Endothelial cell of umbilical vein (primary cell): ENCODE results near the gene WNT6. TPM values are rescaled to one million over a fixed set of nuclear protein-coding genes. Genes with fewer than 3 reads are reported as not detected.

ENCODE experiments used
- BruUV-seq: library from RNA; stranded (reverse); fragments of 400-500 nt; replicated peaks from 2 replicates; lab custom pipeline; 2021; lab: Mats Ljungman, UMichigan
- CTCF ChIA-PET: fragments of 300-600, 350-600 bp; sonication (Branson Sonifier 250); formaldehyde crosslinking; loops from one replicate; lab custom pipeline; 2021; ENCODE audit warnings: antibody characterized with exemption, inconsistent platforms; lab: Charles Lee
- POLR2A ChIA-PET: fragments of 300-600, 350-600 bp; sonication (Branson Sonifier 250); formaldehyde crosslinking; loops from one replicate; lab custom pipeline; 2021; ENCODE audit warnings: antibody characterized with exemption, inconsistent platforms; lab: Charles Lee
- DNase-seq: peaks from one replicate; pipeline ENCODE4 v3.0.0-alpha.2; 2011; ENCODE audit warnings: low read depth, low spot score
- FAIRE-seq: peaks from 2 replicates; lab custom pipeline; 2011; peaks lifted over from hg19 to GRCh38; lab: Jason Lieb, UNC
- H2AFZ ChIP-seq: 2 replicates; pipeline ENCODE4 v1.6.0; 2012; ENCODE audit warnings: low read depth, low read length, control low read depth, inconsistent platforms
- H3K27ac ChIP-seq: 2 replicates; pipeline ENCODE4 v1.5.1; 2011; ENCODE audit warnings: low read depth, mild to moderate bottlenecking, control low read depth, low read length, moderate library complexity; ENCODE audit not compliant: insufficient read depth
- H3K27me3 ChIP-seq, 2 experiments: 2 replicates each; pipeline versions ENCODE4 v1.6.0 to v1.6.1; 2011; ENCODE audit warnings: low read length in 2 of 2, mixed read lengths in 1 of 2; ENCODE audit not compliant: control insufficient read depth in 2 of 2, insufficient read depth in 2 of 2
- H3K36me3 ChIP-seq, 2 experiments: 2 replicates in 1 of 2; 3 replicates in 1 of 2; pipeline ENCODE4 v1.5.1; 2011; ENCODE audit warnings: low read length in 2 of 2, mild to moderate bottlenecking in 1 of 2, moderate library complexity in 1 of 2; ENCODE audit not compliant: control insufficient read depth in 2 of 2, insufficient read depth in 2 of 2; ENCODE audit errors: extremely low read depth in 1 of 2
- H3K4me1 ChIP-seq: 3 replicates; pipeline ENCODE4 v1.5.1; 2011; ENCODE audit warnings: mild to moderate bottlenecking, low read length; ENCODE audit not compliant: control insufficient read depth, insufficient read depth; ENCODE audit errors: extremely low read depth
- H3K4me2 ChIP-seq: 2 replicates; pipeline ENCODE4 v1.6.1; 2011; ENCODE audit warnings: low read length, control low read depth, mixed read lengths; ENCODE audit not compliant: insufficient read depth
- H3K4me3 ChIP-seq, 3 experiments: fragments of 200-600 bp in 1 of 3; sonication (generic), shearing (Covaris generic) in 1 of 3; replicated peaks in 1 of 3; 2 replicates each; pipeline ENCODE4 v1.5.1; 2011 to 2016; ENCODE audit warnings: control low read depth in 3 of 3, low read length in 3 of 3, mild to moderate bottlenecking in 2 of 3, inconsistent platforms in 1 of 3, low read depth in 1 of 3, moderate library complexity in 1 of 3; ENCODE audit not compliant: insufficient read depth in 1 of 3
- H3K79me2 ChIP-seq: 2 replicates; pipeline ENCODE4 v1.6.0; 2012; ENCODE audit warnings: low read length, inconsistent platforms; ENCODE audit not compliant: control insufficient read depth, insufficient read depth
- H3K9ac ChIP-seq: replicated peaks from 2 replicates; pipeline ENCODE3; 2011; ENCODE audit warnings: low read length, control low read depth; ENCODE audit not compliant: insufficient read depth; ENCODE audit errors: extremely low read depth
- H3K9me1 ChIP-seq: replicated peaks from 3 replicates; pipeline ENCODE4 v1.6.0; 2011; ENCODE audit warnings: mild to moderate bottlenecking, low read length; ENCODE audit not compliant: control insufficient read depth, insufficient read depth; ENCODE audit errors: extremely low read depth
- H3K9me3 ChIP-seq: replicated peaks from 2 replicates; pipeline ENCODE4 v1.5.1; 2012; ENCODE audit warnings: low read length, inconsistent platforms; ENCODE audit not compliant: control insufficient read depth, insufficient read depth
- H4K20me1 ChIP-seq: replicated peaks from 2 replicates; pipeline ENCODE3; 2011; ENCODE audit warnings: mild to moderate bottlenecking, low read length; ENCODE audit not compliant: control insufficient read depth, insufficient read depth; ENCODE audit errors: extremely low read depth
- EZH2 ChIP-seq: IDR thresholded peaks from 2 replicates; pipeline ENCODE4 v1.6.1; 2012; ENCODE audit warnings: borderline replicate concordance, low read depth, mild to moderate bottlenecking, moderate library complexity, low read length, inconsistent platforms; ENCODE audit not compliant: severe bottlenecking
- FOS ChIP-seq: IDR thresholded peaks from 2 replicates; pipeline ENCODE4 v1.6.1; 2011; ENCODE audit warnings: mild to moderate bottlenecking, low read length, moderate library complexity, borderline replicate concordance; ENCODE audit not compliant: insufficient read depth
- GATA2 ChIP-seq: IDR thresholded peaks from 2 replicates; pipeline ENCODE4 v1.7.0; 2011; ENCODE audit warnings: low read depth, mild to moderate bottlenecking, moderate library complexity, mixed read lengths, low read length; ENCODE audit not compliant: insufficient read length, insufficient read depth
- JUN ChIP-seq: IDR thresholded peaks from 2 replicates; pipeline ENCODE4 v1.6.1; 2011; ENCODE audit warnings: borderline replicate concordance, low read depth; ENCODE audit not compliant: insufficient read length, insufficient read depth
- MYC ChIP-seq: IDR thresholded peaks from one replicate; pipeline ENCODE4 v1.6.1; 2011; ENCODE audit warnings: mild to moderate bottlenecking, low read depth, low read length
- POLR2A ChIP-seq: IDR thresholded peaks from 2 replicates; pipeline ENCODE4 v1.6.1; 2012; ENCODE audit warnings: low read depth, mild to moderate bottlenecking, control low read depth, low read length
- POLR2AphosphoS5 ChIP-seq: IDR thresholded peaks from 2 replicates; pipeline ENCODE4 v1.6.1; 2012; ENCODE audit warnings: low read depth, mild to moderate bottlenecking, control low read depth, low read length, moderate library complexity; ENCODE audit not compliant: insufficient read depth
- dilution Hi-C: fragments of 300-500 bp; cut with MboI; formaldehyde crosslinking; loops from one replicate; pipeline ENCODE4 v1.15.0; 2019; ENCODE audit warnings: low sequenced_read_pairs; ENCODE audit not compliant: extremely low pct_ligation_motif_present
- intact Hi-C: fragments of 100-400 bp; cut with micrococcal nuclease; formaldehyde crosslinking; loops from one replicate; pipeline ENCODE4 v1.10.0; 2022
- polyA plus RNA-seq, 4 experiments: library from polyadenylated mRNA; depleted of rRNA in 3 of 4; stranded (reverse) in 3 of 4; unstranded in 1 of 4; fragments of >200 nt; gene quantifications; 2 replicates each; pipeline versions ENCODE4 v1.2.1 to v1.2.3, GENCODE V29; 2011 to 2012; ENCODE audit warnings: missing spikeins in 1 of 4
- total RNA-seq: library from RNA; stranded (reverse); gene quantifications from 2 replicates; pipeline ENCODE4 v1.2.3, GENCODE V29; 2021
- TF ChIP-seq, protein P1 (sequence below), 2 donors: IDR thresholded peaks; 1 replicate in 1 of 2; 2 replicates in 1 of 2; pipeline ENCODE4 v1.5.1; 2011; ENCODE audit warnings: low read length in 2 of 2, mild to moderate bottlenecking in 2 of 2, moderate library complexity in 2 of 2, control low read depth in 1 of 2, inconsistent platforms in 1 of 2, low read depth in 1 of 2; ENCODE audit not compliant: insufficient read depth in 1 of 2; ENCODE audit errors: extremely low read depth in 1 of 2
- TF ChIP-seq, protein P2 (sequence below): IDR thresholded peaks from 2 replicates; pipeline ENCODE4 v1.6.1; 2011; ENCODE audit not compliant: insufficient read depth, insufficient read length

WNT6 gene
- total and polyA plus RNA-seq, 2 donors (not counting 3 experiments of a cell fraction or from before 2014, with no cell fraction given), result not detected

DNA sequence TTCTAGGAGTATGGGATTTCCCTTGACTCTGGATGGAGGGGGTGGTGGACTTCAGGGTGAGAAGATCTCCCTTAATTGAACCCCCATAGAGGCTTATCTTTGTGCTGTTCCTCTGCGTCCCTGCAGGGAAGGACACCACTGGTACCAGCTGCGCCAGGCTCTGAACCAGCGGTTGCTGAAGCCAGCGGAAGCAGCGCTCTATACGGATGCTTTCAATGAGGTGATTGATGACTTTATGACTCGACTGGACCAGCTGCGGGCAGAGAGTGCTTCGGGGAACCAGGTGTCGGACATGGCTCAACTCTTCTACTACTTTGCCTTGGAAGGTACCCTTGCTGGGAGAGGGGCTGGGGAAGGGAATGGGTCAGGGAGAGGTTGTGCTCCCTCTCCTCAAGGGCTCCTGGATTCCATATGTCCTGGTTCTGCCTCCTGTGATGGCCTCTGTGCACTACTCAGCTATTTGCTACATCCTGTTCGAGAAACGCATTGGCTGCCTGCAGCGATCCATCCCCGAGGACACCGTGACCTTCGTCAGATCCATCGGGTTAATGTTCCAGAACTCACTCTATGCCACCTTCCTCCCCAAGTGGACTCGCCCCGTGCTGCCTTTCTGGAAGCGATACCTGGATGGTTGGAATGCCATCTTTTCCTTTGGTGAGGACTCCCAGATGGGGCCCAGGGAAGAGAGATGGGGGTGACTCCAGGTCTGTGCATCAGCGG, 47.3 kb upstream of the WNT6 start:
- dilution Hi-C loops, result no loop called here
- FAIRE-seq (no peak), DNase-seq (no peak)
- Histone ChIP-seq H3K36me3 (peaks cover 0 to 7% of the 10 kb centered on the region in 2 experiments), H3K9me1 (no peaks in the 10 kb centered on the region), H3K79me2 (no peaks in the 10 kb centered on the region), H3K9ac (no peak overlapping the region), H3K9me3 (no peaks in the 10 kb centered on the region), H2AFZ (no peak overlapping the region), H3K4me1 (no peaks in the 10 kb centered on the region), H3K27me3 (peaks cover 0 to 2% of the 10 kb centered on the region in 2 experiments), H3K27ac (no peak overlapping the region), H3K4me2 (no peak overlapping the region), H3K4me3 (no peak overlapping the region), H4K20me1 (no peaks in the 10 kb centered on the region)
- ChIA-PET POLR2A (no interaction called here), CTCF (interaction anchor here (1.3 to 2.3 kb wide), 4 partner anchors 8 to 64 kb away, joined by 3 to 5 read pairs (median 4); partner anchors contain the start of gene CYP27A1)
- TF ChIP-seq POLR2A (no peak), GATA2 (no peak), POLR2AphosphoS5 (no peak), EZH2 (no peak), JUN (no peak), MYC (no peak), FOS (no peak)
- TF ChIP-seq, protein P1, sequence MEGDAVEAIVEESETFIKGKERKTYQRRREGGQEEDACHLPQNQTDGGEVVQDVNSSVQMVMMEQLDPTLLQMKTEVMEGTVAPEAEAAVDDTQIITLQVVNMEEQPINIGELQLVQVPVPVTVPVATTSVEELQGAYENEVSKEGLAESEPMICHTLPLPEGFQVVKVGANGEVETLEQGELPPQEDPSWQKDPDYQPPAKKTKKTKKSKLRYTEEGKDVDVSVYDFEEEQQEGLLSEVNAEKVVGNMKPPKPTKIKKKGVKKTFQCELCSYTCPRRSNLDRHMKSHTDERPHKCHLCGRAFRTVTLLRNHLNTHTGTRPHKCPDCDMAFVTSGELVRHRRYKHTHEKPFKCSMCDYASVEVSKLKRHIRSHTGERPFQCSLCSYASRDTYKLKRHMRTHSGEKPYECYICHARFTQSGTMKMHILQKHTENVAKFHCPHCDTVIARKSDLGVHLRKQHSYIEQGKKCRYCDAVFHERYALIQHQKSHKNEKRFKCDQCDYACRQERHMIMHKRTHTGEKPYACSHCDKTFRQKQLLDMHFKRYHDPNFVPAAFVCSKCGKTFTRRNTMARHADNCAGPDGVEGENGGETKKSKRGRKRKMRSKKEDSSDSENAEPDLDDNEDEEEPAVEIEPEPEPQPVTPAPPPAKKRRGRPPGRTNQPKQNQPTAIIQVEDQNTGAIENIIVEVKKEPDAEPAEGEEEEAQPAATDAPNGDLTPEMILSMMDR (IDR thresholded peaks at IDR 0.05; ENCODE audit: extremely low read depth in 1 of 2, insufficient read depth in 1 of 2, low read depth in 1 of 2, low read length in 2 of 2), result no peak
- TF ChIP-seq, protein P2, sequence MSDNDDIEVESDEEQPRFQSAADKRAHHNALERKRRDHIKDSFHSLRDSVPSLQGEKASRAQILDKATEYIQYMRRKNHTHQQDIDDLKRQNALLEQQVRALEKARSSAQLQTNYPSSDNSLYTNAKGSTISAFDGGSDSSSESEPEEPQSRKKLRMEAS, result no peak
- no TSS peak for BruUV-seq
- intact Hi-C loops, result no loop called here
